ENCODE data around the gene CBLN3. TPM values are rescaled to one million over a fixed set of nuclear protein-coding genes. Genes with fewer than 3 reads are reported as not detected.

CBLN3 gene
- total and polyA plus RNA-seq, 12 donors, result 0.24 to 2.5 (median 0.92) TPM

DNA sequence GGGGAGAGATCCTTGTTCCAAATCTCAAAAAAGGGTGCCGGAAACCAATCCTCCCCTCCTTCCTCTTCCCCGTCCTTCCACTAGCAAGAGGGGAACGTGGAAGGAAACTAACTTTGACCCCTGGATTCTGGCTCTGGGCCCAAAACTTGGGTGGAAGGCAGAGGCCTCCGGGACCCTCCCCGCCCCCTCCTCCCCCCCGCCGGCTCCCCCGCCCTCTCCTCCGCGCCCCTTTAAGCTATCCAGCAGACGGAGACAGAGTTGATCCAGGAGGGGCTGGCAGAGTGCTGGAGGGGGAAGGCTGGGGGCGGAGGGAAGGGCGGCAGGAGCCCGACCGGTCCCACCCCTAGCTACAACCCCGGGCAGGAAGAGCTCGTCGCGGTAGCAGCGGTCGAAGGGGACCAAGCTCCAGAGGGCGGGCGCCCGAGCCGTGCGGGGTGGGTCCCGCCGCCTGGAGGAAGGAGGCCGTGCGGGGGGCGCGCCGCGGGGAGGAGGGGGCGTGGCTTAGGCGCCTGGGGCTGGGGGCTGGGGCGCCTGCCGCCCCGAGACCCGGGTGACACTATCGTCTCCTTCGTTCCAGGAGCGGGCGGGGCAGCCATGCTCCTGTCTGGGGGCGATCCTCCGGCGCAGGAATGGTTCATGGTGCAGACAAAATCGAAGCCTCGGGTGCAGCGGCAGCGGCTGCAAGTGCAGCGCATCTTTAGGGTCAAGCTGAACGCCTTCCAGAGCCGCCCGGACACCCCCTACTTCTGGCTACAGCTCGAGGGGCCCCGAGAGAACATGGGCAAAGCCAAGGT, 30.6 kb downstream of the CBLN3 start, which contains the start of gene NYNRIN:
NYNRIN (plus strand) TSS at position 351 of the 794 bp plus-strand sequence; CDS start at position 595, 244 bp downstream.
- TF ChIP-seq CTCF (IDR thresholded peaks at IDR 0.05), result peak in 2 of 9 donors; percentile 18 to 24
- Histone ChIP-seq H3K9me3 (no peaks in the 10 kb centered on the region), H3K4me3 (peak within 1 kb of the TSS; percentile 49 to 83 (median 74)), H3K27me3 (no peaks in the 10 kb centered on the region), H3K4me1 (peaks cover 11 to 63% (median 49%) of the 10 kb centered on the region in 9 donors), H3K27ac (peak within 1 kb of the TSS; percentile 67 to 90 (median 86)), H3K36me3 (no peaks in the 10 kb centered on the region)
- DNase-seq (peak; percentile 80 to 82), ATAC-seq (peak; percentile 84 to 93 (median 89))
- 2% methylated on average over 39 to 56 of the region's 57 CpGs for WGBS, 2 donors
- intact Hi-C loops (cut with DNase I), result loop anchor here in 4 of 10 donors (2.0 kb wide), 2 partner anchors 30 to 32 kb away; partner anchors contain the start of genes CBLN3 (in 1 of the 4) and KHNYN (in 1 of the 4)

DNA sequence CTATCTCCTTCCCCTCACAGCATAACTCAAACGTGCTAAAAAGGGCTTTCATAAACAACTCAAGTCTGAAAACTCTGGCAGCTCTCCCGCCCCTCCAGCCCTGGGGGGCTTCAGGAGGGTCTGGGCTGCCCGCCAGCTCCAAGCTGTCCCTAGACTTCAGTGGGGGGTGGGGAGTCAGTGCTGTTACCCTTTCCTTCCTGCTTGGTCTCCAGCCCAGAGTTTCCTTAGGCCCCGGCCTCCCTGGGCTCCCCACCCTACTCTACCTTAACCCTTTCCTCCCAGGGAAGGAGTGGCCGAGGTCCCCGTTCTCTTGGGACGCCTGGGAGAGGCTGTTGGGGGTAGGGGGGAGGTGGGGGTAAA, 31.2 kb downstream of the CBLN3 start:
- no peak for TF ChIP-seq CTCF (IDR thresholded peaks at IDR 0.05)
- intact Hi-C loops (cut with DNase I), result loop anchor here in 4 of 10 donors (2.0 kb wide), 2 partner anchors 31 kb away; partner anchors contain the start of genes CBLN3 (in 1 of the 4) and KHNYN (in 1 of the 4)
- ATAC-seq (peak; percentile 53 to 91 (median 78)), DNase-seq (peak; percentile 66 to 79)
- peak overlapping the region; percentile 67 to 90 (median 86) for H3K27ac ChIP-seq
- H3K4me3 ChIP-seq, result peak overlapping the region; percentile 49 to 83 (median 74)
- no peaks in the 10 kb centered on the region for H3K27me3 ChIP-seq
- no peaks in the 10 kb centered on the region for H3K9me3 ChIP-seq
- peaks cover 11 to 58% (median 43%) of the 10 kb centered on the region in 9 donors for H3K4me1 ChIP-seq
- H3K36me3 ChIP-seq, result no peaks in the 10 kb centered on the region
- WGBS, 2 donors, result 30 to 32% methylated on average over 7 of the region's 7 CpGs

DNA sequence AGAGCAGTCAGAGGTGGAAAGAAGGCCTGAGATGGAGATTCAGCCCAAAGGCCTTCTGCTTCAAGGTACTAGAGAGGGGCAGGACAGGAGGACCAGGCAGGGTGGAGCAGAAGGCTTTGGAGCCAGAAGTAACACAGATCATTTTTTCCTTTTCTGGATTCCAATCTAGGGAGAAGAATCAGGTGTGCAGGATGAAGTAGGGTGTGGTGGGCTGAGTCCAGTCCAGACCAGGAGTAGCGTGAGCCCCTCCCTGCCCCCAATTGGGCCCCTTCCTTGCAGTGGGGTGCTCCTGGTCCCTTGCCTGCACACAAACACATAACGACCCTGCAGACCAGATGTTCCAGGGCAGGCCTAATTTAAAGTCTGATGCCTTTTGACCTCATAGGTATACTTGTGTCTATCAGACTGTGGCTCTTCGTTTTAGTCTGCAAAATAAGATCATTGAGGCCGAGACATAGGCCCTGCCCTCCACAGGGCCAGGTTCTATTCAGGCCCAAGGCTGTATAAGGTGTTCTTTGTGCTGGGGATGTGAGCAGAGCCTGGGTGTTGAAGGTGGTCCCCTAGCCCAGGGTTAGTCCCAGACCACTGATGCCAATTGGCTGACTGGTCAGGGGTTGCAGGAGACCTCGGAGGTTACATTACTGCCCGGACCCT, 31.7 kb downstream of the CBLN3 start:
- Histone ChIP-seq H3K27me3 (no peaks in the 10 kb centered on the region), H3K27ac (peak overlapping the region; percentile 67 to 90 (median 86)), H3K9me3 (no peaks in the 10 kb centered on the region), H3K36me3 (no peaks in the 10 kb centered on the region), H3K4me1 (peaks cover 11 to 53% (median 38%) of the 10 kb centered on the region in 9 donors), H3K4me3 (peak overlapping the region in 6 of 10 donors; percentile 49 to 83 (median 78))
- ATAC-seq (peak in 3 of 8 donors; percentile 5 to 15 (median 13)), DNase-seq (no peak)
- 44 to 61% methylated on average over 6 of the region's 6 CpGs for WGBS, 2 donors
- TF ChIP-seq CTCF (IDR thresholded peaks at IDR 0.05), result no peak
- intact Hi-C loops (cut with DNase I), result loop anchor here in 4 of 10 donors (2.0 kb wide), 2 partner anchors 31 kb away; partner anchors contain the start of genes CBLN3 (in 1 of the 4) and KHNYN (in 1 of the 4)

All from heart right ventricle (tissue), 16 donors.